GM12873 (cell line): Measurements from ENCODE around the gene ASMT.

ENCODE experiments used
- CTCF ChIP-seq: IDR thresholded peaks from 2 replicates; pipeline ENCODE4 v1.5.1; 2012; ENCODE audit warnings: low read depth, mild to moderate bottlenecking, moderate library complexity, low read length, control low read depth; ENCODE audit not compliant: insufficient read depth; ENCODE audit errors: missing control alignments

Gene ASMT

DNA sequence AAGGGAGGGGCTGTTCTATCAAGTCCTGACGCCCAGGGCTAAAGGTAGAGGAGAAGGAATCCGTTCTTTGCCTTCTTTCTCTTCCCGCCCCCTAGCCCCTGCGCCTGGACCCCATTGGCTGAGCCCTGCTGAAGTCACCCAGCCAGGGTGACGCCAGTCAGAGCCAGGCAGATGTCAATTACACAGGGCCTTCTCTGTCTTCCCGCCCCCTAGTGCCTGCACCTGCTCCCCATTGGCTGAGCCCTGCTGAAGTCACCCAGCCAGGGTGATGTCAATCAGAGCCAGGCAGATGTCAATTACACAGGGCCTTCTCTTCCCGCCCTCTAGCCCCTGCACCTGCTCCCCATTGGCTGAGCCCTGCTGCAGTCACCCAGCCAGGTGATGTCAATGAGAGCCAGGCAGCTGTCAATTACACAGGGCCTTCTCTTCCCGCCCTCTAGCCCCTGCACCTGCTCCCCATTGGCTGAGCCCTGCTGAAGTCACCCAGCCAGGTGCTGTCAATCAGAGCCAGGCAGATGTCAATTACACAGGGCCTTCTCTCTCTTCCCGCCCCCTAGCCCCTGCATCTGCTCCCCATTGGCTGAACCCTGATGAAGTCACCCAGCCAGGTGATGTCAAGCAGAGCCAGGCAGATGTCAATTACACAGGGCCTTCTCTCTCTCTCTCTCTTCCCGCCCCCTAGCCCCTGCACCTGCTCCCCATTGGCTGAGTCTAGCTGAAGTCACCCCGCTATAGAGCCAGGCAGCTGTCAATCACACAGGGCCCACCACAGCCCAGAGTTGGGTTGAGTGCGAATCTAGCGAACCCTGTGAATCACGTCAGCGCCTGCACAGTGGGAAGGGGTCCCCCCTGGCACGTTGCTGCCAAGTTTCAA is 46.4 kb downstream of the ASMT start:
- no peak for TF ChIP-seq CTCF

DNA sequence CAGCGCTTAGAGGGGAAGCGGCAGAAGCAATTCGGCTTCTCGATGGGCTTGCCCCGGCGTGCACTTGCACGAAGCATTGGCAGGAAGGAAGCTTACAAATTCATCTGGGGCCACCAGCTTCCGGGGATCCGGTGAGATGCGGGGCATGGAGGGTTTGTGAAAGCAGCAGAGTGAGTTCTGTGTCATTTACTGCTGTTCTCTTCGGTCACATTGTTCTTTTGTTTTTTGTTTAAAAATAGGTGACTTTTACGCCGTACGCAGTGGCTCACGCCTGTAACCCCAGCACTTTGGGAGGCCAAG is 47.0 kb downstream of the ASMT start:
- TF ChIP-seq CTCF = no peak

DNA sequence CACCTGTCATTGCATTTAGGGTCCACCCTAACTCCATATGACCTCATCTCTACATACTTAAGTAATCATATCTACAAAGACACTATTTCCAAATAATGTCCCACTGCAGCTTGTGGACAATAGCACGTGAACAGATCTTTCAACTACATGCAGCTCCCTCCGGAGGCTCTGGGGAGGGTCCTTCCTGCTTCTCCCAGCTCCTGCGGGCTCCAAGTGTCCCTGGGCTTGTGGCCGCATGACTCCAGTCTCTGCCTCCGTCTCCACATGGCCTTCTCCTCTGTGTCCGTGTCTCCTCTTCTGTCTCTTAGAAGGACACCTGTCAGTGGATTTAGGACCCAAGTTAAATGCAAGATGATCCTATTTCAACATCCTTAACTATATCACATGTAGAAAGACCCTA is 52.7 kb downstream of the ASMT start:
- TF ChIP-seq CTCF = no peak

GRCh38 chrX:1673337-1673736 is 58.5 kb downstream of the ASMT start:
- TF ChIP-seq CTCF = peak; percentile 78

DNA sequence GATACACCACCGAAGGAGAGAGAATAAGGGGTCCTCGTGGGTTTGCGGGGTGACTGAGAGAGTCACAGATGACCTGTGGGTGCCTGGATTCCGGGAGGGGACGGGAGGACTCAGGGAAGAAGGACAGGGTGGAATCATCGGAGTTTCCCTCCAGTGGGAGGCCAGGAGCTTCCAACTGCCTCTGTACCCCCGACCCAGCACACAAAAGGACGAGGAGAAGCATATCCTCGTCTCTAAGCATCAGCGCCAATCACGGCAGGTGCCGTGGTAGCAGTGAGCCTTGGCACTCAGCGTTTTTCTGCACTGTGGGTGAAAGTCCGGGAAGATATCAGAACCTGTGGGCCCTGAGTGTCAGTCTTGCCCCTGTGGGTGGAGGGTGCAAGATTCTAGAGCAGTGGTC is 62.0 kb downstream of the ASMT start:
- TF ChIP-seq CTCF = no peak

GRCh38 chrX:1679238-1679637 is 64.4 kb downstream of the ASMT start:
- no peak for TF ChIP-seq CTCF

DNA sequence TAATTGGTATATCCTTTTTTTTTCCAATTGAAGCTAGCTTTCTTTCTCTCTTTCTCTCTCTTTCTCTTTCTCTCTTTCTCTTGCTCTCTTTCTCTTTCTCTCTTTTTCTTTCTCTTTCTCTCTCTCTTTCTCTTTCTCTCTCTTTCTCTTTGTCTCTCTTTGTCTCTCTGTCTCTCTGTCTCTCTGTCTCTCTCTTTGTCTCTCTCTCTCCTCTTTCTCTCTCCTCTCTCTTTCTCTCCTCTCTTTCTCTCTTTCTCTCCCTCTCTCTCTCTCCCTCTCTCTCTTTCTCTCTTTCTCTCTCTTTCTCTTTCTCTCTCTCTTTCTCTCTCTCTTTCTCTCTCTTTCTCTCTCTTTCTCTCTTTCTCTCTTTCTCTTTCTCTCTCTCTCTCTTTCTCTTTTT is 66.6 kb downstream of the ASMT start:
- no peak for TF ChIP-seq CTCF

GRCh38 chrX:1686642-1687041 is 71.8 kb downstream of the ASMT start:
- no peak for TF ChIP-seq CTCF
